ENCODE data around the gene ZNF83. TPM values are rescaled to one million over a fixed set of nuclear protein-coding genes. Genes with fewer than 3 reads are reported as not detected.
"Not testable (repeated sequence)": the region's sequence is repeated elsewhere in the genome, so short reads cannot be mapped to it uniquely, and the experiment has no call there.

Gene ZNF83
- polyA plus RNA-seq, 3 donors: 59.9 to 191 (median 85.8) TPM

GRCh38 chr19:52658595-52658994 is 20.4 kb upstream of the ZNF83 start:
- no peak for DNase-seq (ENCODE audit: extremely low read depth in 1 of 11, low read depth in 9 of 11, low spot score in 4 of 11)

- no peak for DNase-seq (ENCODE audit: extremely low read depth in 1 of 11, low read depth in 9 of 11, low spot score in 4 of 11)
Observed at GRCh38 chr19:52653161-52653560, 15.0 kb upstream of the ZNF83 start.

DNA sequence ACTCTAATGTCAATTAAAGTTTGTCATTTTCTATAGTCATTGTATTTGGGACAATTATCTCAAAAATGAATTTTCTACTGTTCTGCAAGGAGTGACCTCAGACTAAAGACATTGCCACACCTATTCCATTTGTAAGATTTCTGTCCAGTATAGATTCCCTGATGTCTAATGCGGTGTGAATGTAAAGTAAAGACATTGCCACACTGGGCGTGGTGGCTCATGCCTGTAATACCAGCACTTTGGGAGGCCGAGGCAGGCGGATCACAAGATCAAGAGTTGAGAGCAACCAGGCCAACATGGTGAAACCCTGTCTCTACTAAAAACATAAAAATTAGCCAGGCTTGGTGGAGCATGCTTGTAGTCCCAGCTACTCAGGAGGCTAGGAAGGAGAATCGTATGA is 13.8 kb upstream of the ZNF83 start:
- DNase-seq (ENCODE audit: extremely low read depth in 1 of 11, low read depth in 9 of 11, low spot score in 4 of 11): no peak

DNA sequence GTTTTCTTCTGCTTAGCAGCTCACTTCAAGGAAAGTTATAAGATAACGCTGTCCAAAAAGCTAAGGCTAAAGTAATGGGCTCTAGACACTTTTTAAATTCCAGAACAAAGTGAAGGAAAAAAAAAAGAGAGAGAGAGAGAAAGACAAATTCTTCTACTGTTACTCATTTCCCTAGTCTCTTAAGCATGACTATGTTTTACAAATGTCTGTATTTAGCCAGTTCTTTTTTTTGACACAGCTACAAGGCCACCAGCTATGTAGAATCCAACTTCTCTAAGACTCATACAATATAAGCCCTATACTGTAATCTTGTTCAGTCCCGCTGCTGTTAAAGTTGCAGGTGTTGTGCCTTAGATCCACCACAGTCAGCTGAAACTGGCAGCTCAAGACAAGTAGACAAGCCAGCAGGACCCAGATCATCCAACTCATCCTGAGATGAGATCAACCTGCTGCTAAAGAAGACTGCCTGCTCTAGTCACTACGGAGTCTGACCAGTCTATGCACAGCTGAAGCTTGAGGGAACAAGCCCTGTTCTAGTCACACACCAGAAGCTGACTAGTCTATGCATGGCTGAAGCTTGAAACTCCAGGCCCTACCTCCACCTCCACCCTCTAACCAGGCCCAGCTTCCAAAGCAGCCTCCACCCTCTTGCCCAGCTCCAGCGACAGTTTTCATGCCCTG is 10.3 kb upstream of the ZNF83 start:
- DNase-seq (ENCODE audit: extremely low read depth in 1 of 11, low read depth in 9 of 11, low spot score in 4 of 11): no peak

- no peak for DNase-seq (ENCODE audit: extremely low read depth in 1 of 11, low read depth in 9 of 11, low spot score in 4 of 11)
Observed at GRCh38 chr19:52646571-52647217, 8.5 kb upstream of the ZNF83 start.

GRCh38 chr19:52640916-52641315 is 2.8 kb upstream of the ZNF83 start:
- no peak for DNase-seq (ENCODE audit: extremely low read depth in 1 of 11, low read depth in 9 of 11, low spot score in 4 of 11)

GRCh38 chr19:52639996-52640395 is 1.8 kb upstream of the ZNF83 start:
- no peak for DNase-seq (ENCODE audit: extremely low read depth in 1 of 11, low read depth in 9 of 11, low spot score in 4 of 11)

DNA sequence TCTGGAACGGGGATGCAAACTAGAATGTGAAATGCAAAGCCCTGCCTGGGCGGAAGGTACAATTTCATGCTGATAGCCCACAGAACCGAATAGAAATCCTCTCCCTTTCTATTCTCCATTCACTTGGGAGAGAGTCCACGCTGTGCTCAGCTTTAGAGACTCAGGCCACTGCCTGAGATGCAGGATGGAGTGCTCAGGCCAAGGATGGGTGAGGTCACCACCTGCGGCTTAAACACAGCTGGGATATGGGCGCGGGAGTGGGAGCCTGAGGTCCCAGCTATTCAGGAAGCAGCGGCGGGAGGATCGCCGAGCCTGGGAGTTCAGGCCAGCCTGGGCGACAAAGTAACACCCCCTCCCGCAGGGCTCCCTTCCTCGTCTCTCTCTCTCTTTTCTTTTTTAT is 446 bp upstream of the ZNF83 start:
- DNase-seq (ENCODE audit: extremely low read depth in 1 of 11, low read depth in 9 of 11, low spot score in 4 of 11): no peak

DNA sequence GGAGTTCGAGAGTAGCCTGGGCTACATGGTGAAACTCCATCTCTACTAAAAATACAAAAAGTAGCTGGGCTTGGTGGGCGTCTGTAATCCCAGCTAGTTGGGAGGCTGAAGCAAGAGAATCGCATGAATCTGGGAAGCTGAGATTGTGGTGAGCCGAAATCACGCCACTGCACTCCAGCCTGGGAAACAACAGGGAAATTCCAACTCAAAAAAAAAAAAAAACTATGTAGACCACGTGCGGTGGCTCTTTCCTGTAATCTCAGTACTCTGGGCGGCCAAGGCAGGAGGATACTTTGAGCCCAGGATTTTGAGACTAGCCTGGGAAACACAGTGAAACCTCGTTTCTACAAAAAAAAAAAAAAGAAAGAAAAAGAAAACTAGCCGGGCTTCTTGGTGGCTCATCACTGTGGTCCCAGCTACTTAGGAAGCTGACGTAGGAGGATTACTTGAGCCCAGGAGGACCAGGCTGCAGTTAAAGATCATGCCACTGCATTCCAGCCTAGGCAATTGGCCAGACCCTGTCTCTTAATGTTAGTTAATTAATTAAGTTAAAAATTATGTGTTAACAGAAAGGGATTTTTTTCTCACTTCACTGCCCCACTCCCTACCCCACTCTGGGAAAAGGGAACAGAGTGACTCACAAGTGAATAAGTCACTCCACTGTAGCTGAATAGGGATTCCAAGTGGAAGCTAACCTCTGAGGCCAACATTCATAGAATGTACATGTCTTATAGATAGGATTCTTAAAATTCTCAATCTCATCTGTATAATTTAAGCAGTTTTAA is 2.2 kb downstream of the ZNF83 start:
- no peak for DNase-seq (ENCODE audit: extremely low read depth in 1 of 11, low read depth in 9 of 11, low spot score in 4 of 11)

GRCh38 chr19:52627441-52627840 is 10.7 kb downstream of the ZNF83 start:
- not testable (repeated sequence) for DNase-seq (ENCODE audit: extremely low read depth in 1 of 11, low read depth in 9 of 11, low spot score in 4 of 11)

- no peak for DNase-seq (ENCODE audit: extremely low read depth in 1 of 11, low read depth in 9 of 11, low spot score in 4 of 11)
Observed at GRCh38 chr19:52626915-52627314, 11.2 kb downstream of the ZNF83 start.

- no peak for DNase-seq (ENCODE audit: extremely low read depth in 1 of 11, low read depth in 9 of 11, low spot score in 4 of 11)
Observed at GRCh38 chr19:52622261-52622660, 15.9 kb downstream of the ZNF83 start.

DNA sequence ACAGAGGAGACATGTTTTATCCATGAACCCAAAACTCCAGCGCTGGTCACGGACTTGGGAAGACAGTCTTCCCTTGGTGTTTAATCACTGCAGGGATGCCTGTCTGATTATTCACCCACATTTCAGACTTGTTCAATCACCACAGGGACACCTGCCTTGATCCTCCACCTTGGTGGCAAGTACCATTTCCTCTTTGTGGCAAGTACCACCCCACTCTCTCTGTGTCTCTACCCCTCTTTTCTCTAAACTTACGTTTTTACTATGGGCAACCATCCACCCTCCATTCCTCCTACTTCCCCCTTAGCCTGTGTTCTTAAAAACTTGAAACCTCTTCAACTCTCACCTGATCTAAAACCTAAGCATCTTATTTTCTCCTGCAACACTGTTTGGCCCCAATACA is 16.8 kb downstream of the ZNF83 start:
- no peak for DNase-seq (ENCODE audit: extremely low read depth in 1 of 11, low read depth in 9 of 11, low spot score in 4 of 11)

GRCh38 chr19:52613299-52613906 is 24.8 kb downstream of the ZNF83 start:
- no peak for DNase-seq (ENCODE audit: extremely low read depth in 1 of 11, low read depth in 9 of 11, low spot score in 4 of 11)

DNA sequence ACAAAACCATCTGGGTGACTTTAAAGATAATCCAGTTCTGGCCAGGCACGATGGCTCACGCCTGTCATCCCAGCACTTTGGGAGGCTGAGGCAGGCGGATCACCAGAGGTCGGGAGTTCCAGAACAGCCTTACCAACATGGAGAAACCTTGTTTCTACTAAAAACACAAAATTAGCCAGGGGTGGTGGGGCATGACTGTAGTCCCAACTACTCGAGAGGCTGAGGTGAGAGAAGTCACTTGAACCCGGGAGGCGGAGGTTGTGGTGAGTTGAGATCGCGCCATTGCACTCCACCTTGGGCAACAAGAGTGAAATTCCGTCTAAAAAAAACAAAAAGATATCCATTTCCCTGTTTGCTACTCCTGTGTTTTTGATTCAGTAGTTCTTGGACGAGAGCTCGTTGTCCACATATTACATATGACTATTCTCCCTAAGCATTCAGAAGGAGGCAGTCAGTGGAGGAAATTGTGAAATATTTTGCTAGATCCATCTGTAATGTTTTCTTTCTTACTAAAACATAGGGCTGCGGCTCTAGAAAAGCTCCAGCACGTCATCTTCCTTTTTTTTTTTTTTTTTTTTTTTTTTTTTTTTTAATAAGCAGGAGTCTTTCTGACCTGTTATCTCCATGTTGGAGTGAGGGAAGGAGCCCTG is 34.5 kb downstream of the ZNF83 start:
- no peak for DNase-seq (ENCODE audit: extremely low read depth in 1 of 11, low read depth in 9 of 11, low spot score in 4 of 11)

DNA sequence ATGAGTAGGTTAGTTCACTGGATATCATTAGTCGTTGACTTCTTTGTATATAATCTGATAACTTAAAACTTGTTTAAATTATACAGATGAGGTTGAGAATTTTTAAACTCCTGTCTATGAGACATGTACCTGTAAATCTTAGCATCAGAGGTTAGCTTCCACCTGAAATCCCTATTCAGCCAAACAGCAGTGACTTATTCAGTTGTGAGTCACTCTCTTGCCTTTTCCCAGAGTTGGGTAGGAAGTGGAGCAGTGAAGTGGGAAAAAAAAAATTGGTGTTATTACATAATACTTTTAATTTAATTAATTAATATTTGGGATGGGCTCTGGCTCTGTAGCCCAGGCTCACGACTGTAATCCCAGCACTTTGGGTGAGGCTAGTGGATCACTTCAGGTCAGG is 35.2 kb downstream of the ZNF83 start:
- DNase-seq (ENCODE audit: extremely low read depth in 1 of 11, low read depth in 9 of 11, low spot score in 4 of 11): no peak

- not testable (repeated sequence) for DNase-seq (ENCODE audit: extremely low read depth in 1 of 11, low read depth in 9 of 11, low spot score in 4 of 11)
Observed at GRCh38 chr19:52601974-52602366, 36.2 kb downstream of the ZNF83 start.

DNA sequence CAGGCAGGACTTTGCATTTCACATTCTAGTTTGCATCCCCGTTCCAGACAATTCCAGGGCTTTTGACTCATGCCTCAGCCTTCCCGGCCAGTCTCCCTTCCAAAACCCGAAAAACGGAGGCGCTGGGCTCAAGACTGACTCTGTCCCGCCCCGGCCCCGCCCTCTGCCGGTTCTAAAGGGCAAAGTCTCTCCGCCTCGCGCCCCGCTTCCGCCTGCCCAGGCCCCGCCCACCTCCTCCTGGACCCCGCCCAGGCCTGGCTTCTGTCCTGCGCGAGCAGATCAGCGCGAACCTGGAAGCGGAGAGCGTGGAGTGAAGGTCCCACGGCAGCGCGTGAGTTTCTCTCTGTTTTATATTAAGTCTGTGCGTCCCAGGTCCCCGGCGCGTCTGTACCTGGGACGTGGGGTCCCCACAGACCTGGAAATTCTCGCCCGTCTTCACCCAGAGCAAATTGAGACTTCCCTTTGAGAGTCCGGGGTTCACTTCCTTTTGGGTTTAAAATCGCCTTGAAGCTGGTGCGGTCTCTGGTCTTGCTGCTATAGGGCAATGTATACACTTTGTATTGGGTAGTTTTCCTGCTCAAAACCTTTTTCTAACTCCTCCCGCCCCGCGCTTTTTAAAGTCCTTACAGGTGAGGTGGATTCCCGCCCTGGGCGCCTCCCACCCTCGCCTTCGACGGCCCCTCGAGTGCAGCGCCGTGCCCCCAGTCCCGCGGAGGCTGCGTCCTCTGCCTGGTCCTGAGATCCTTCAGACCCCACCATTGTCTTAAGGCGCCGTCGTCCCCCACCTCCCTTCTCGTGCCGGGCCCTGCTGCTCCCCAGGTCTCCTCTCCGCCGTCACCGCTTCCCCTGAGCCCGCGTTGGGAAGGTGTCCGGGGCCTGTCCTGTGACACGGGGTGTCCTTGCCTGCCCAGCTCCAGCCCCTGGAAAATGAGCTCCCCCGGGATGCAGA is 36.9 kb downstream of the ZNF83 start:
- peak; percentile 60 to 88 (median 82) for DNase-seq (ENCODE audit: extremely low read depth in 1 of 11, low read depth in 9 of 11, low spot score in 4 of 11)

Data from renal cortex interstitium (tissue), 11 donors.